Measurements from ENCODE around the gene KLF16. TPM values are rescaled to one million over a fixed set of nuclear protein-coding genes. Genes with fewer than 3 reads are reported as not detected.
A peak's percentile ranks its signal among the peaks of the same experiment; 100 is the strongest.
"Not testable (repeated sequence)": the region's sequence is repeated elsewhere in the genome, so short reads cannot be mapped to it uniquely, and the experiment has no call there.

Gene KLF16
- total RNA-seq, 1 donor from 2014 or later: 38.1 TPM

DNA sequence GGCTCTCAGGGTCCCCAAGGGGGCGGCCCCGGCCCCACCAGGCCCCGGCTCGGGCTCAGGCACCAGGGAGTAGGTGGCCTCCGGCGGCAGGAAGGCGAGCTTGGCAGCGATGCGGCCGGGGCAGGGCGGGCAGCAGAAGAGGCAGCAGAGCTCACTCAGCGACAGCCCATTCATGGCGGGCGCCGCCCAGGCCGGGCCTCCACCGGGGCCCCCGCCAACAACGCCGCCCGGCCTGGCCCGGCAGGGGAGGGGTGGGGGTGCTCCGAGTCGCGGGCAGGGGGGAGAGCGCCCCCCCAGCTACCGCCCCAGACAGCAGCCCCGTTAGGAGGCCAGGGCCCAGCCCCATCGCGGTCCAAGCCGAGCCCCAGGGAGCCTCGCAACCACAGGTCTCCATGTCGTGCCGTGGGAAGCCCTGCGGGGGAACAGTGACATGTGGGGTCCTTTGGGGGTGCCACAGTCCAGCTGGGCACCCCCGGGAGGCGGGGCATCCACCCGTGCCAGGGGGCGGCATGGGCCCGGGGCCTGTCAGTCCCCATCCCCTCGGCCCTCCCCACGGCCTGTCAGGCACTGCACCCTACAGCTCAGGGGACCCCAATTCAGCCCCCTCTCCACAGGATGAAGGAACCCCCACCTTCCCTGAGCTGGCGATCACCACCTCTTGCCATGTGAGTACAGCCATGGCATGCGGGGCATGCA is 18.2 kb upstream of the KLF16 start:
- peaks cover 28% of the 10 kb centered on the region for H3K4me1 Mint-ChIP-seq
- intact Hi-C loops (cut with micrococcal nuclease): loop anchor here (1.0 kb wide), 1 partner anchor 16 kb away; no protein-coding TSS in a partner anchor
- not testable (repeated sequence) for H3K9me3 Mint-ChIP-seq

GRCh38 chr19:1880611-1881392 is 17.4 kb upstream of the KLF16 start:
- Mint-ChIP-seq H3K27ac (peak overlapping the region; percentile 53), H3K36me3 (ENCODE audit: low read depth) (peaks cover 21% of the 10 kb centered on the region), H3K27me3 (no peaks in the 10 kb centered on the region), H3K4me1 (peaks cover 31% of the 10 kb centered on the region), H3K4me3 (no peak overlapping the region), H3K9me3 (no peaks in the 10 kb centered on the region)
- intact Hi-C loops (cut with micrococcal nuclease): no loop called here
- no peak for DNase-seq

More for the DNA sequence above, 18.2 kb upstream of the KLF16 start:
- DNase-seq: peak; percentile 61
- Mint-ChIP-seq H3K36me3 (ENCODE audit: low read depth) (peaks cover 18% of the 10 kb centered on the region), H3K4me3 (peak overlapping the region; percentile 93), H3K27ac (peak overlapping the region; percentile 96)
- H3K27me3 Mint-ChIP-seq: not testable (repeated sequence)

DNA sequence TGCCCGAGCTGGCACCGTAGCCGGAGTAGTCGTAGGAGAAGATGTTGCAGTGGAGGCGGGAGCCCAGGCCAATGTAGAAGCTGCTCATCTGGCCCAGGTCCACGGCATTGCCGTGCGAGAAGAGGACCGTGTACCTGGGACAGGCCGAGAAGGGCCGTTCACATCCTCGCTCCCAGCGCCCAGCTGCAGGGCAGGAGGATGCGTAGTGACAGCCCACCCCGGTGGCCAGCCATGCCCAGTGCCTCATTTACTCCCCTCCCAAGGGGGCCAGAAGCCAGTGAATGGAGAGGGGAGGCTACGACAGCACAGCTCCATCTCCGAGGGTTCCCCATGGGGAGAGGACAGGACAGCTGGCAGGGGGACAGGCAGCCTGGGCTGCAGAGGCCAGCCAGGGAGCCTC is 16.6 kb upstream of the KLF16 start:
- not testable (repeated sequence) for H3K9me3 Mint-ChIP-seq, H3K4me3 Mint-ChIP-seq, DNase-seq, H3K27me3 Mint-ChIP-seq, H3K27ac Mint-ChIP-seq
- intact Hi-C loops (cut with micrococcal nuclease): loop anchor here (5.0 kb wide), 1 partner anchor 207 kb away; no protein-coding TSS in a partner anchor
- Mint-ChIP-seq H3K36me3 (ENCODE audit: low read depth) (peaks cover 26% of the 10 kb centered on the region), H3K4me1 (peaks cover 34% of the 10 kb centered on the region)

DNA sequence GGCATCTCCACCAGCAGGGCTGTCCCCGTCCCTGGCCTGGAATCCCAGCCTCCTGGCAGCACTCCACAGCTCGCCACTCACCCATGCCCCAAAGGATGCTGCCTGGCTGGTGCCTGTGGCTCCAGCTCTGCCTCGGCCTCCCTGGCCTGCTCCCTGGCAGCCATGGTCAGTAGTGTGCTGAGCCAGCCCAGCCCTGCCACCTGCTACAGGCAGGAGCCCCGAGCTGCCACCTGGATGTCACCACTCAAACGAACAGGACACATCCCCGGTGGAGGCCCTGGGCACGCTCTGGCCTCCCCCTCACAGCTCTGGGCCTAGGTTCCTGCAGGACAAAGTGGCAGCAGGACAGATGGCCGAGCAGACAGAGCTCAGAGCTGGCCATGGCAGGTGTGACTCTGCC is 15.2 kb upstream of the KLF16 start:
- H3K27ac Mint-ChIP-seq: not testable (repeated sequence)
- peaks cover 33% of the 10 kb centered on the region for H3K4me1 Mint-ChIP-seq

GRCh38 chr19:1877280-1877660 is 13.9 kb upstream of the KLF16 start:
- intact Hi-C loops (cut with micrococcal nuclease): loop anchor here (2.0 to 5.0 kb wide), 2 partner anchors 66 to 210 kb away; no protein-coding TSS in a partner anchor

More for the DNA sequence above, 15.2 kb upstream of the KLF16 start:
- H3K9me3 Mint-ChIP-seq, H3K27me3 Mint-ChIP-seq, DNase-seq, H3K4me3 Mint-ChIP-seq: not testable (repeated sequence)
- intact Hi-C loops (cut with micrococcal nuclease): loop anchor here (5.0 kb wide), 1 partner anchor 209 kb away; no protein-coding TSS in a partner anchor
- peaks cover 21% of the 10 kb centered on the region for H3K36me3 Mint-ChIP-seq (ENCODE audit: low read depth)

DNA sequence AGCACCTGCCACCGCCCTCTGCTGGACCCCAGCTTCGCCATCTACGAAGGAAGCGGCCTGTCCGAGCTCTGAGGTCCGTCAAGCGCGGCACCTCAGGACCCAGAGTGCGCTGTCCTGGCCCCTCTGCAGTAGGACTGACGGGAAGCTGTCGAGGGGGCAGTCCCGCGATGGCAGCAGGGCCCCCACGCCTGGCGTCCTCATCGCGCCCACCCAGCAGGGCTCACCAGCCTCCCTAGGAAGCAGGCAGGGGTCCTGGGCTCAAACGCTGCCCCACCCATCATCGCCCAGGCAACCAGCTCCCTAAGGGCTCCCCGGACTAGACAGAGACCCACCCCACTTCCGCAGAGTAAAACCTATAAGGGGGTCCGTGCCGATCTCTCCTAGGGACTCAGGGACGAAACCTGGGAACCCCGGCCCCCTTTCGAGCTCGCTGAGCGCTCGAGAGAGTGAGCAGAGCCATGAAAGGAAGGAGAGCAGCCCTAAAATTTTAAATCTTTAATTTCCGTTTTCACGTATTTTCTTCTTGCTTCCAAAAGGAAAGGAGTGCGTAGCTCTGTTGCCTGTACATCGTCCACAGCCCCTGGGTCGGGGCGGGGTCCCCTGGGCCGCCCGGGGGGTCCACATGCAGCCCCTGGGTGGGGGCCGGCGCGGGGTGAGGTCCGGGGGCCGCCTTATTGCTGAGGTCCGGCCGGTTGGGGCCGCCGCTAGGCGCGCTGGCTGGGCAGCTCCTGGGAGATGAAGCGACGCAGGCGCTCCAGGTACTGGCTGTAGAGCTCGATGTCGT is 13.3 kb upstream of the KLF16 start:
- peaks cover 14% of the 10 kb centered on the region for H3K36me3 Mint-ChIP-seq (ENCODE audit: low read depth)
- DNase-seq, H3K9me3 Mint-ChIP-seq, H3K27me3 Mint-ChIP-seq: not testable (repeated sequence)
- peak overlapping the region; percentile 91 for H3K27ac Mint-ChIP-seq
- peaks cover 16% of the 10 kb centered on the region for H3K4me1 Mint-ChIP-seq
- H3K4me3 Mint-ChIP-seq: peak overlapping the region; percentile 99
- intact Hi-C loops (cut with micrococcal nuclease): loop anchor here (1.0 to 5.0 kb wide), 4 partner anchors 9 to 211 kb away; partner anchors contain the start of gene ABHD17A

More at GRCh38 chr19:1877280-1877660, 13.9 kb upstream of the KLF16 start:
- H3K27ac Mint-ChIP-seq, H3K4me3 Mint-ChIP-seq, DNase-seq, H3K9me3 Mint-ChIP-seq, H3K27me3 Mint-ChIP-seq: not testable (repeated sequence)
- Mint-ChIP-seq H3K36me3 (ENCODE audit: low read depth) (peaks cover 14% of the 10 kb centered on the region), H3K4me1 (peaks cover 20% of the 10 kb centered on the region)

DNA sequence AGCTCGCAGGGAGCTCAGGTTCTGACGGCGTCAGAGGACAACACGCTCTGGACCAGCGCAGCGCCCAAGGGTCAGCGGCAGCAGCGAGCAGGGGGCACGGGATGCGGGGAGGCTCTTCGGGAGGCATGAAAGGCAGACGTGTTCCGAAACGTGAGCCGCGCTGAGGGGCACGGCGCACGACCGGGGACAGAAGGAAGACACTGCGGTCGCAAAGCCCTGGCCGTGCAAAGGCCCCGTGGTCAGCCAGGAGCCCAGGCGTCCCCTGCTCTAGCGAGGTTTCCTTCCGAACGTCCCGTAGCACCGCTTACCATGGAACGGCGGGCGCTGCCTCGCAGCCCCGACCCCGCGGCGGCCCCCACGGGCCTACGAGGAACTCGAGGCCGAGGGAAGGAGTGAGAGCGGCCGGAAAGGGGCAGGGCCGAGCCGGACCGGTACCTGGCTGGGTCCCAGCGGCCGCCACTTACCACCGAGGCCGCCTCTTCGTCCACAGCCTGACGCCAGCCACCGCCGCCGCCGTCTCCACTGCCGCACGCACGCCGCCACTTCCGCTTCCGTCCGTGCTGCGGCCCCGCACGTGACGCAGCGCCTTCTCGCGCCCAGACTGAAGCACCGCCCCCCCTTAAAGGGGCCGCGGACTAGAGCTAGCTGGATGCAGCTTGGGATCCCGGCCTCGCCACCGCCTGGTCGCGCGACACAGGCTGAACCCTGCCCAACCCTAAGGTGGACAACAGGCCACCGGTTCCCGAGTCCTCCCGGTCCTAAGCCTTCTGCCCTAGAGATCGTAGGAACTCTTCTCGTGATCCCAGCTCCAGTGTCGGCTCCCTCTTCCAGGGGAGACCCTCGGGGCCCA is 12.5 kb upstream of the KLF16 start:
- intact Hi-C loops (cut with micrococcal nuclease): loop anchor here (1.0 to 5.0 kb wide), 4 partner anchors 9 to 211 kb away; partner anchors contain the start of gene ABHD17A
- H3K4me1 Mint-ChIP-seq: peaks cover 16% of the 10 kb centered on the region
- peak overlapping the region; percentile 99 for H3K4me3 Mint-ChIP-seq
- H3K36me3 Mint-ChIP-seq (ENCODE audit: low read depth): peaks cover 14% of the 10 kb centered on the region
- no peaks in the 10 kb centered on the region for H3K27me3 Mint-ChIP-seq
- H3K9me3 Mint-ChIP-seq: no peaks in the 10 kb centered on the region
- peak; percentile 97 for DNase-seq
- peak overlapping the region; percentile 95 for H3K27ac Mint-ChIP-seq

- not testable (repeated sequence) for H3K9me3 Mint-ChIP-seq, DNase-seq, H3K27me3 Mint-ChIP-seq
- Mint-ChIP-seq H3K27ac (peak overlapping the region; percentile 95), H3K4me3 (peak overlapping the region; percentile 99), H3K36me3 (ENCODE audit: low read depth) (peaks cover 20% of the 10 kb centered on the region), H3K4me1 (peaks cover 16% of the 10 kb centered on the region)
- intact Hi-C loops (cut with micrococcal nuclease): loop anchor here (5.0 kb wide), 1 partner anchor 212 kb away; no protein-coding TSS in a partner anchor
Observed at GRCh38 chr19:1875265-1875645, 11.9 kb upstream of the KLF16 start.

DNA sequence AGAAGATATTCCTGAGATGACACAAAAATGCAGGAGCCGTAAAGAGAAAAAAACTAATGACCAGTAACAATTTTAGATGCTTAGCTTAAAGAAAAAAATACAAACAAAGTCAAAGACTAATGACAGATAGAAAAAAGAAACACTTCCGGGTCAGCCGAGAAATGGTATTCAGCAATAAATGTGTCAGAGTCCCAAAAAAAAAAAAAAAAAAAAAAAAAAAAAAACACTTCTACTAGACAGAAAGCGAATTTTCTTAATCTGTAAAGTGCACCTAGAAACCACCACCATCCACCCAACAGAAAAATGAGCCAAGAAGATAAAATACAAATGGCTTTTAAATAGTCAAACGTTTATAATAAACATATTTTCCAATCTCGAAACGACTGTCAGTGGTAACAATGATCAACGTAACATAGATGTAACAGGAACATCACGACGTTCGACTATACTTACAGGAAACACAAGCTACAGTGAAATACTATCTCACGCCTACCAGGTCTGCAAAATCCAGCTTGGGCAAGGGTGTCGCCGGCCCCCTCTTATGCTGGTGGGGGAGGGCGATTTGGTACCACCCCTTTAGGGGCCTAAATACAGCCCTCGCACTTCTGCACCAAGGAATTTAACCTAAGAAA is 11.3 kb upstream of the KLF16 start:
- peak; percentile 77 for DNase-seq
- intact Hi-C loops (cut with micrococcal nuclease): loop anchor here (5.0 kb wide), 1 partner anchor 213 kb away; no protein-coding TSS in a partner anchor

DNA sequence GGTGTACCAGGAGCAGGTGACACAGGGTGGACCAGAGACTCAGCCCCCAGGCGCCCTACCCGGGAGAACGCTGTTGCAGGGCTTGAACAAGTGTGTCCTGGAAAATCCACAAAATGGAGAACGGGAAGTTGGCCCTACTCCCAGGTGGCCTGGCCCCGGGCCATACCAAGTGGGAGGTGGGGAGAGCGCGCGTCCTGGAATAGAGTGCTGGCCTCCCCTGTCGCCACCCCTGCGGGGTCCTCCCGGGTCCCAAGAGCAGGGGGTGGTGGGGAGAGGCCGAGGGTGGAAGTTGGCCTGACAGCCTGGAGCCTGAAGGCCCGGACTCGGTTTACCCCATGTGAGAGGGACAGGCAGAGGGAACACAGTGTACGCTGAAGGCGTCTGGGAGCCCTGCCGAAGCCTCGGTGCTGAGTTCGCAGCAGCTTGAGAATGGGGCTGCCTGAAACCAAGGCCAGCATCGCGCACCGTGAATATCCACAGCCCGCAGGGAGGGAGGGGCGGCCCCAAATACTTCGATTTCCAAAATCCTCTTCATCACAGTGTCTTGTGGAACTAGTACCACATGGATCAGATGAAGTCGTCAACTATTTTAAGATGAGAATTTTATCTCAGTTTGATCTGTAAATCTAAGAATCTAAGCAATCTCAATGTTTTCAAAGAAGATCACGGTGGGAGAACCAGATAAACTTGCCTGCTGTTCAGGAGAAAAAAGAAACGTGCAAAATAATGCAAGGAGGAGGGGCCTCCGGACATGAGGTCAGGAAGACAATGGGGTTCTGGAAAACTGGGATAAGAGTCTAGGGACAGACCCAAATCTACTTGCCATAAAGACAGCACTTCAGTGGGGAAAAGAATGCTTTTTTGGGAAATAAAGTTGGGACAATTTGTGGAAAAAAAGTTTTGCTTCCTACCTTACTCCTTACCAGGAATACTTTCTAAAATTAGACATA is 10.4 kb upstream of the KLF16 start:
- Mint-ChIP-seq H3K9me3 (no peaks in the 10 kb centered on the region), H3K4me1 (peaks cover 19% of the 10 kb centered on the region), H3K4me3 (peak overlapping the region; percentile 99), H3K27ac (peak overlapping the region; percentile 95), H3K36me3 (ENCODE audit: low read depth) (peaks cover 23% of the 10 kb centered on the region), H3K27me3 (no peaks in the 10 kb centered on the region)
- intact Hi-C loops (cut with micrococcal nuclease): no loop called here
- DNase-seq: no peak

More for the DNA sequence above, 11.3 kb upstream of the KLF16 start:
- Mint-ChIP-seq H3K27me3 (no peaks in the 10 kb centered on the region), H3K9me3 (no peaks in the 10 kb centered on the region), H3K36me3 (ENCODE audit: low read depth) (peaks cover 20% of the 10 kb centered on the region), H3K27ac (peak overlapping the region; percentile 95), H3K4me1 (peaks cover 16% of the 10 kb centered on the region), H3K4me3 (peak overlapping the region; percentile 99)

DNA sequence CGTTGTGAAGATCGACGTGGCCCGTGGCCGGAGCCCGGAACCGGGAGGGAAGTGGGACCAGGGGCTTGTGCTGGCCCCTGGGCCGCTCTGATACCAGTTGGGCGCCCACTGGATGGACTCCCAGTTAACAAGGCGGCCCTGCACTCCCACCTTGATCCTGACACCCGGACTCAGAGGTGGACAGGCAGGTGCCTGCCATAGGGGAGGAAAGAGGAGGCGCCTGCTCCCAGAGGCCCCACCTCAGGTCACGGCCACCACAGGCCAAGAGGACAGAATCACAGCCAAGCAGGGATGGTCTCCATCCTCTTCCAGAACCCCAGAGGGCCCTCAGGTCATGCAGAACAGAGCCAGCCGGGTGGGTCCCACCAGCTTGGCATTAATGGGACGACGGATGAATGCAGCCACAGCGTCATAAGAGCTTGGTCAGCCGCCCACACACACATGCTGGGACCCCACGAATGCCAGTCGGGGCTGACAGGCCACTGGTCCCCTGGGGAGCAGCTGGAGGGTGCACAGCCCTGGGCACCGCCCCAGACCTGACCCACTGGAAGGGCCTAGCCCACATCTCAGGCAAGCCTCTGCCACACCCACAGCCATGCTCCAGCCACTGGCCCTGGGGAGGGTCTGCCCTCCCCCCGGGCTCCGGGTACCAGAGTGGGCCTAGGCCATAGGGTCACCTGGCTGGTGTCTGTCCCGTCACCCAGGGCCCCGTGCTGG is 9.6 kb upstream of the KLF16 start:
- DNase-seq: no peak
- Mint-ChIP-seq H3K4me1 (peaks cover 20% of the 10 kb centered on the region), H3K27ac (no peak overlapping the region), H3K9me3 (no peaks in the 10 kb centered on the region), H3K36me3 (ENCODE audit: low read depth) (peaks cover 23% of the 10 kb centered on the region), H3K4me3 (peak overlapping the region; percentile 99), H3K27me3 (no peaks in the 10 kb centered on the region)
- intact Hi-C loops (cut with micrococcal nuclease): no loop called here
